Activated CD8-positive, alpha-beta memory T cell treated with anti-CD3 and anti-CD28 coated beads, Interleukin-2, amount 50 U/mL, for 24 hours (primary cell): ENCODE results near the gene CYP2C8.
"Not testable (repeated sequence)": the region's sequence is repeated elsewhere in the genome, so short reads cannot be mapped to it uniquely, and the experiment has no call there.

Experiments
- DNase-seq: peaks from one replicate; pipeline ENCODE4 v3.0.0-alpha.2; 2020; ENCODE audit errors: extremely low read depth

The CYP2C8 gene

DNA sequence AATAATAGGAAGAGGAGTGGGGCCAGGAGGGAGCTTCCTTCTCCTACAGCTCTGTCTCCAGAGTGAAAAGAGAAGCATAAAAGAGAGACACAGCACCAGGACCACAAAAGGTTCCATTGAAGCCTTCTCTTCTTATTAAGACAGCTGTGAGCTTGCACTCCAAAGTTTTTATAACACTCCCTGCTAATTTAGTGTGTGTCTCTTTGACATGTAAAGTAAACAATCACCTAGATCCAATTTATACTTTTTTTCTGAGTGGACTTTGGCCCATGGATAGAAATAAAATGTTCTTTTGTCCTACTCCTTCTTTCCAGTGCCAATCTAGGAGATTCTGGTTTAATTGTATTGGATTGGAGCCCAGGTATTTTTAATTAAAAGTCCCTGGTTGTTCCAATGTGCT, at the start of gene CYP2C8:
Gene CYP2C8, minus strand, starts transcription at position 212 of the 400 bp plus-strand sequence. Its CDS starts 95 bp downstream, at position 117.
- no peak for DNase-seq

GRCh38 chr10:95116869-95117269, 47.6 kb upstream of the CYP2C8 start:
- DNase-seq: no peak

GRCh38 chr10:95110823-95111222, 41.5 kb upstream of the CYP2C8 start:
- not testable (repeated sequence) for DNase-seq

GRCh38 chr10:95097805-95098204, 28.5 kb upstream of the CYP2C8 start:
- DNase-seq: no peak

GRCh38 chr10:95096143-95096542, 26.8 kb upstream of the CYP2C8 start:
- no peak for DNase-seq

DNA sequence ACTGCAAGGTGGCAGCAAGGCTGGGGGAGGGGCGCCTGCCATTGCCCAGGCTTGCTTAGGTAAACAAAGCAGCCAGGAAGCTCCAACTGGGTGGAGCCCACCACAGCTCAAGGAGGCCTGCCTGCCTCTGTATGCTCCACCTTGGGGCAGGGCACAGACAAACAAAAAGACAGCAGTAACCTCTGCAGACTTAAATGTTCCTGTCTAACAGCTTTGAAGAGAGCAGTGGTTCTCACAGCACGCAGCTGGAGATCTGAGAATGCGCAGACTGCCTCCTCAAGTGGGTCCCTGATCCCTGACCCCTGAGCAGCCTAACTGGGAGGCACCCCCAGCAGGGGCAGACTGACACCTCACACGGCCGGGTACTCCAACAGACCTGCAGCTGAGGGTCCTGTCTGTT, 10.3 kb upstream of the CYP2C8 start:
- not testable (repeated sequence) for DNase-seq

GRCh38 chr10:95077556-95077955, 8.3 kb upstream of the CYP2C8 start:
- DNase-seq: no peak

GRCh38 chr10:95071107-95071660, 1.9 kb upstream of the CYP2C8 start:
- DNase-seq: no peak

- DNase-seq: not testable (repeated sequence)
Observed at GRCh38 chr10:95064125-95064524, 5.2 kb downstream of the CYP2C8 start.

DNA sequence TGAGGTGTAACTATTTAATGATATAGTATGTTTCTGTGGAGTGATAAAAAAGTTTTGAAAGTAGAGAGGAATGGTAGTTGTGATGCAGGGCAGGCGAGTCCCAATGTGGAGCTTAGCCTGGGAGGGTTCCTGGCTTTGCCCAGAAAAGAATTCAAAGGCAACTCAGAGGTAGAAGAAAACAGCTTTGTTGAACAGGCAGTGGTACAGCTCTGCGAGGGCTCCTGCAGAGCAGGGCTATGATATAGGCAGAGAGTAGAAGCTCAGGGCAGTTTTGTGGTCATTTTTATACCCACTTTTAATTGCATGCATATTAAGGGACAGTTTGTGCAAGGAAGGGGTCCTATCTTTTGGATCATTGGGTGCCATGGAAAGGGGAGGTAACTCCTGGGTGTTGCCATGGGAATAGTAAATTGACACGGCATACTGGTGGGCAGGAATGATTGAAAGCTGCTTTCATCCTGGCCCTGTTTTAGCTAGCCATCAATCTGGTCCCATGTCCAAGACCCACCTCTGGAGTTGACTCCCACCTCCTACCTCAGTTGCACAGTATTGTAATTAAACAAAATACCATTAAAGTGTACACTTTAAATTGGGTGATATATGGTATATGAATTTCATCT, 12.4 kb downstream of the CYP2C8 start:
- no peak for DNase-seq

DNA sequence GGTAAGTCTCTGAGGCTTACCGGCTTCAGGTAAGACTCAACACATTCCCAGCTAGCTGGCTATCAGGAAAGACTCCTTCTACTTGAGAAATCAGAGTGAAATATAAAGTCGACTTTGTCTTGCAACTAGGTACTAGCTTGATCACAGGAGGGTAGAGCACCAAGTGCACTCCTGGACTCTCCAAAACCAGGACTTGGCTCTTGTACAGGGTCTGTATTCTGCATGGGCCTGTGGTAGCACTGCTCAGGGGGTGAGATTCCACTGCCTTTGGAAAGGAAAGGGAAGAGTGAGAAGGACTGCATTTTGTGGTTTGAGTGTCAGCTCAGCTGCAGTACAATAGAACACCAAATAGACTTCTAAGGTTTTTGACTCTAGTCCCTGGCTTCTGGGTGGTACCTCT, 19.4 kb downstream of the CYP2C8 start:
- no peak for DNase-seq

GRCh38 chr10:95048206-95048605, 21.1 kb downstream of the CYP2C8 start:
- no peak for DNase-seq

DNA sequence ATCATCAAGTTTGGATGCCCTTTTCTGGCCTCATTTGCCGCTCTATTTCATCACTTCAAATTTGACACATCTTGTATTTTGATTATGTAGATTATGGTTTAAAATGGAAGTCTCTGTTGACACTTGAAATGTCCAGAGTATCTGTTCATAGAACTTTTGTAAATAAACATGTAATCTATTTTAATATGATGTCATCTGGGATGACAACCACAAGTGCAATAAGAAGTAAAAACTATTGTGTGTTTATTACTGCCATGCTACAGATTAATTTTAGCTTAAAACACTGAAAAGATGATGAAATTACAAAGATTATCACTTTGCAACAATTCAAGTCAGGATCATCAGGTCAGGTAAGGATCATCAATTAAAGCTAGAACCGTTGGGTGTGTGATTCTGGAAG, 30.0 kb downstream of the CYP2C8 start:
- DNase-seq: no peak

DNA sequence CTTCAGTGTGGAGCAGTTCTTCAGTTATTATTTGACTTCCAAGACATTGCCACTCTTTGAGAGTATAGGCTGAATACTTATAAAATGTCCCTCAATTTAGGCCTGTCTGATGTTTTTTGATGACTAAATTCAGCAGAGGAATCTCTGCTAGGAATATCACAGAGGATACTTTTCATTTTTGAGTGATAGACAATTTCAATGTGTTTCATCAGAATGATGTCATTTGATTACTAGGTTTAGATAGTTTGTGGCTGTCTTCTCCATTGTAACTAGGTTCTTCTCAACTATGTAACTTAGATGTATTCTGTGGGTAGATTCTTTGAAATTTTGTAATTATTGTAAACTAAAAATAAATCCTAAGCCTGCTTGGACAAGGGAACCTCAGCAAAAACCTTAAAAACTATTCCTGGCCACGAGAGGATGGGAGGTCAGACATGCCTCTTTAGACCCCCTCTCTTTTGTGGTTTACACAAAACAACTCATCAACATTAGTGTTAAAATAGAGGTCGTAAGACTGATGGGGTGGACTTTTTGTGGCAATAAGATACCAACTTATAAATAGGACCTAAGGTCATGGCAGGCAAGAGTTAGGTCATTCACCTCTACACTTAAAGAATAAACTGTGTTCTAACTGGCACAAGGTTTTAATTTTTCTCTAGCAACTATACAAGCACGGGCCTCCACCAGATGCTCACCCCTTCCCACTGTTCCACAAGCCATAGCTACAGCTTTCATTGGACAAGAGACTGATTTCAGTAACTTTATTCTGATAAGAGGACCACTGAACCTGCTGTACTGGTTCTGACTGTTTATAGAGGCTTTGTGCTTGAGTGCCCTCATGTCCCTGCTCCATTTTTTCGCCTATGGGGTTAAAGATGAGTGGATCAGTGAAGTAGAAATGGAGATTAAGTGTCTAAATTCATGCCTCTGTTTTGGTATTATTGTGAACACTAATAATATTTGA, 33.7 kb downstream of the CYP2C8 start:
- no peak for DNase-seq

GRCh38 chr10:95034401-95034800, 34.9 kb downstream of the CYP2C8 start:
- DNase-seq: no peak

- DNase-seq: no peak
Observed at GRCh38 chr10:95031656-95032055, 37.6 kb downstream of the CYP2C8 start.

DNA sequence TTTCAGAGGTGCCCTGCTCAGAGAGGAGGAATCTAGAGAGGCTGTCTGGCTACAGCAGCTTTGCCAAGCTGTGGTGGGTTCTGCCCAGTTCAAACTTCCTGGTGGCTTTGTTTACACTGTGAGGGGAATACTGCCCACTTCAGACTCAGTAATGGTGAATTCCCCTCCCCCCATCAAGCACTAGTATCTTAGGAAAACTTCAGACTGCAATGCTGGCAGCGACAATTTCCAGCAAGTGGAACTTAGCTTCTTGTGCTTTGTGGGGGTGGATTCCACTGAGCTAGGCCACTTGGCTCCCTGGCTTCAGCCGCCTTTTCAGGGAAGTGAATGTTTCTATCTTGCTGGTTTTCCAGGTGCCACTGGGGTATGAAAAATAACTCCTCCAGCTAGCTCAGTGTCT, 42.8 kb downstream of the CYP2C8 start:
- DNase-seq: no peak

DNA sequence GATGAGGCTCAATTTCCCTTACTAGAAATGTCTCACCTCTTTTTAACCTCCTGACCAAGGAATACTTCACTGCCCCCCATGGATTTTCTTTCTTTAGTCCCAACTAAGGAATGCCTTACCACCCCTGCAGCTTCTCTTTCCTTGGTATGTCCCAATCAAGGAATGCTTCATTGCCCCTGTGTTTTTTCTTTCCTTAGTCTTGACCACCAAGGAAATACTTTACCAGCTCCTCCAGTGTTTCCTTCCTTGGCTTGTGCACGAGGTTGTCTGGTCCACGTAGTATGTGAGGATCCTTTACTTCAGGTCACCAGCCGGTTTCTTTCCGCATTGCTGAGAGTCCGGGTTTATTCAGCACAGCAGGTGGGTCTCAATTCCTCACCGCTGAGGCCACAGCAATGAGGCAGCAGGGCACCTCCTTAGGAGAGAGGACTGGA, 71.5 kb downstream of the CYP2C8 start:
- DNase-seq: no peak

DNA sequence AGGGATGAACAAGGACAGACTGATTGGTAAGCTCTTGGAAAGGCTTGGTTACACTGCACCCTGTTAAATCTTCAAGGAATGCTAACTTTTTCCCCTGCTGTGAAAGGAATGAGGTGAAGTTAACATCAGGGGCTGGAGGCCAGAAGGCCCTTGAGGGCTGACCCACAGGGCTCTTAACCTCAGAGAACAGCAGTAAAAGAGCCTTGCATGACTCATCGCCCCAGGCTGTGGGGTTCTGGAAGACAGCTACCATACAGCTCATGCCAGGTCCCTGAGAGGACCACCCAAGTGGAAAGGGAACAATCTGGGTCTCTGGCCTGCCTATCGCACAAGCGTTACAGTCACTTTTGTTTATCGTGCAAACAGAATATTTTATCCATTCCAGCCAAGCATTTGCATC, 76.5 kb downstream of the CYP2C8 start:
- DNase-seq: no peak

GRCh38 chr10:94991243-94991888, 77.9 kb downstream of the CYP2C8 start:
- DNase-seq: no peak

GRCh38 chr10:94989192-94989591, 80.1 kb downstream of the CYP2C8 start:
- no peak for DNase-seq
